HepG2 (cell line): ENCODE data around the gene SPPL3. TPM values are rescaled to one million over a fixed set of nuclear protein-coding genes. Genes with fewer than 3 reads are reported as not detected.

Experiments used
- ATAC-seq: fragments of 200-7000 bp; cut with Tn5 transposase; 3 replicates; pipeline ENCODE4 v1.9.1; 2020; ENCODE audit warnings: mild to moderate bottlenecking, moderate library complexity
- BruUV-seq: library from RNA; stranded (reverse); fragments of 400-500 nt; replicated peaks from 2 replicates; lab custom pipeline; 2021; lab: Mats Ljungman, UMichigan
- CTCF ChIA-PET: fragments of 300-600 bp; formaldehyde crosslinking; extraction: SDS; loops from one replicate; lab custom pipeline; 2021; ENCODE audit warnings: low total read pairs, inconsistent platforms, low intra/inter-chr PET ratio; lab: Yijun Ruan, JAX
- POLR2A ChIA-PET: fragments of 350-600 bp; sonication (Branson Sonifier 250); formaldehyde crosslinking; loops from one replicate; lab custom pipeline; 2020; ENCODE audit warnings: antibody characterized with exemption, inconsistent platforms; lab: Yijun Ruan, JAX
- DNase-seq: peaks from one replicate; pipeline ENCODE4 v3.0.0-alpha.2; 2015; ENCODE audit warnings: low spot score
- FAIRE-seq: peaks from 3 replicates; lab custom pipeline; 2011; peaks lifted over from hg19 to GRCh38; lab: Jason Lieb, UNC
- H2AFZ ChIP-seq: one replicate; pipeline ENCODE4 v1.6.1; 2011; ENCODE audit warnings: low read length, inconsistent platforms
- H3K27ac ChIP-seq: fragments of 300-600 bp; 3 replicates; pipeline ENCODE4 v1.8.0; 2011; ENCODE audit warnings: mixed run types, mild to moderate bottlenecking, mixed read lengths, low read length, inconsistent platforms; ENCODE audit not compliant: insufficient read depth; ENCODE audit errors: extremely low read length
- H3K27me3 ChIP-seq, 2 experiments: fragments of 200-600 bp in 1 of 2; 2 replicates in 1 of 2; 3 replicates in 1 of 2; pipeline versions ENCODE4 v1.6.0 to v1.8.0; 2011; ENCODE audit warnings: low read length in 2 of 2, mild to moderate bottlenecking in 2 of 2, moderate library complexity in 2 of 2, inconsistent platforms in 1 of 2; ENCODE audit not compliant: insufficient read depth in 2 of 2, control insufficient read depth in 1 of 2
- H3K36me3 ChIP-seq, 2 experiments: fragments of 200-600 bp in 1 of 2; replicated peaks in 1 of 2; 2 replicates in 1 of 2; 3 replicates in 1 of 2; pipeline versions ENCODE4 v1.5.1 to v1.8.0; 2011; ENCODE audit warnings: low read length in 2 of 2, inconsistent platforms in 1 of 2; ENCODE audit not compliant: insufficient read depth in 2 of 2, control insufficient read depth in 1 of 2
- H3K4me1 ChIP-seq: 2 replicates; pipeline ENCODE4 v1.5.1; 2012; ENCODE audit warnings: low read length, inconsistent platforms; ENCODE audit not compliant: insufficient read depth
- H3K4me2 ChIP-seq: 2 replicates; pipeline ENCODE4 v1.6.0; 2011; ENCODE audit warnings: low read depth, low read length, inconsistent platforms
- H3K4me3 ChIP-seq, 3 experiments: fragments of 200-600 bp in 1 of 3; sonication (generic), shearing (Covaris generic) in 1 of 3; replicated peaks in 1 of 3; 2 replicates each; pipeline ENCODE4 v1.5.1; 2011 to 2016; ENCODE audit warnings: low read length in 3 of 3, inconsistent platforms in 2 of 3, low read depth in 2 of 3, mild to moderate bottlenecking in 2 of 3, control low read depth in 1 of 3, mixed read lengths in 1 of 3; ENCODE audit not compliant: insufficient read depth in 1 of 3
- H3K79me2 ChIP-seq: one replicate; pipeline ENCODE4 v1.6.1; 2011; ENCODE audit warnings: low read length, inconsistent platforms; ENCODE audit not compliant: insufficient read depth
- H3K9ac ChIP-seq: 2 replicates; pipeline ENCODE4 v1.6.0; 2011; ENCODE audit warnings: mild to moderate bottlenecking, low read depth, low read length, inconsistent platforms; ENCODE audit not compliant: insufficient read depth
- H3K9me3 ChIP-seq: 2 replicates; pipeline ENCODE4 v1.5.1; 2012; ENCODE audit warnings: mild to moderate bottlenecking, low read length
- H4K20me1 ChIP-seq: 2 replicates; pipeline ENCODE4 v1.6.0; 2011; ENCODE audit warnings: inconsistent platforms, mild to moderate bottlenecking, low read length, moderate library complexity; ENCODE audit not compliant: insufficient read depth
- HNF1B ChIP-seq: sonication (generic); formaldehyde crosslinking; IDR thresholded peaks from 2 replicates; pipeline ENCODE4 v1.5.1; 2020; ENCODE audit warnings: mild to moderate bottlenecking, moderate library complexity, missing genetic modification reagents
- KLF16 ChIP-seq, 2 experiments: sonication (generic) in 1 of 2; formaldehyde crosslinking in 1 of 2; IDR thresholded peaks; 2 replicates each; pipeline versions ENCODE4 v1.6.1 to v1.8.0; 2016 to 2023; ENCODE audit warnings: missing genetic modification reagents in 2 of 2, missing compliant biosample characterization in 1 of 2
- POLR2A ChIP-seq, 2 experiments: IDR thresholded peaks; 2 replicates each; pipeline ENCODE4 v1.6.1; 2011; ENCODE audit warnings: low read depth in 2 of 2, low read length in 2 of 2, mild to moderate bottlenecking in 1 of 2, moderate library complexity in 1 of 2; ENCODE audit not compliant: insufficient read depth in 1 of 2
- SALL2 ChIP-seq: sonication (generic); formaldehyde crosslinking; IDR thresholded peaks from 2 replicates; pipeline ENCODE4 v1.8.1; 2023; ENCODE audit warnings: mild to moderate bottlenecking, missing genetic modification reagents, inconsistent platforms
- TFE3 ChIP-seq: IDR thresholded peaks from 2 replicates; pipeline ENCODE4 v1.6.1; 2016
- ZNF121 ChIP-seq: sonication (generic); formaldehyde crosslinking; IDR thresholded peaks from 2 replicates; pipeline ENCODE4 v1.5.0; 2020; ENCODE audit warnings: mild to moderate bottlenecking, missing genetic modification reagents
- ZNF18 ChIP-seq: sonication (generic); formaldehyde crosslinking; IDR thresholded peaks from 2 replicates; pipeline ENCODE4 v1.8.0; 2022; ENCODE audit warnings: mild to moderate bottlenecking, missing genetic modification reagents; ENCODE audit not compliant: insufficient replicate concordance
- ZNF331 ChIP-seq: sonication (generic); formaldehyde crosslinking; IDR thresholded peaks from 2 replicates; pipeline ENCODE4 v1.4.0; 2020; ENCODE audit warnings: missing genetic modification reagents
- ZNF619 ChIP-seq: sonication (generic); formaldehyde crosslinking; IDR thresholded peaks from 2 replicates; pipeline ENCODE4 v1.4.0; 2020; ENCODE audit warnings: mild to moderate bottlenecking, missing genetic modification reagents
- ZNF780A ChIP-seq: sonication (generic); formaldehyde crosslinking; IDR thresholded peaks from 2 replicates; pipeline ENCODE4 v1.8.0; 2022; ENCODE audit warnings: mild to moderate bottlenecking, missing genetic modification reagents, moderate library complexity
- ZNF800 ChIP-seq: sonication (generic); formaldehyde crosslinking; IDR thresholded peaks from 2 replicates; pipeline ENCODE4 v1.4.0; 2020; ENCODE audit warnings: missing genetic modification reagents
- WGBS: methylation state at CpG from one replicate; pipeline ENCODE4 v1.1.6; 2017; ENCODE audit warnings: low lambda C conversion rate; 5-methylcytosine and 5-hydroxymethylcytosine counted together
- in situ Hi-C: cut with HindIII; loops from 2 replicates; pipeline ENCODE4 v1.10.0; 2017; ENCODE audit warnings: low pct_unique_long_range_greater_than_20kb; ENCODE audit not compliant: extremely low pct_ligation_motif_present
- intact Hi-C: fragments of 100-400 bp; cut with micrococcal nuclease; formaldehyde crosslinking; loops from one replicate; pipeline ENCODE4 v1.10.0; 2022; ENCODE audit not compliant: unreplicated experiment
- polyA plus RNA-seq, 8 experiments: library from polyadenylated mRNA; depleted of rRNA in 3 of 8; stranded (reverse) in 7 of 8; unstranded in 1 of 8; fragments of >200 nt; fragmentation: Illumina TruSeq in 4 of 8; extraction: Trizol in 4 of 8; gene quantifications; 2 replicates each; pipeline versions ENCODE4 v1.2.1 to v1.2.3, GENCODE V29; 2011 to 2016; ENCODE audit warnings: low read depth in 4 of 8, missing spikeins in 1 of 8, mixed read lengths in 1 of 8; ENCODE audit not compliant: insufficient read depth in 1 of 8
- total RNA-seq, 5 experiments: library from RNA; depleted of rRNA; stranded (reverse); fragments of >200 nt; fragmentation: Illumina TruSeq; extraction: Trizol; gene quantifications; 2 replicates each; pipeline ENCODE4 v1.2.3, GENCODE V29; 2016; ENCODE audit warnings: low read depth in 1 of 5
- TF ChIP-seq, protein P1 (sequence below): sonication (generic); formaldehyde crosslinking; IDR thresholded peaks from 2 replicates; pipeline ENCODE4 v1.4.0; 2020; ENCODE audit warnings: mild to moderate bottlenecking, low read depth, missing genetic modification reagents
- TF ChIP-seq, protein P2 (sequence below): sonication (generic); formaldehyde crosslinking; IDR thresholded peaks from 2 replicates; pipeline ENCODE4 v1.4.0; 2020; ENCODE audit warnings: missing genetic modification reagents
- TF ChIP-seq, protein P3 (sequence below): sonication (generic); formaldehyde crosslinking; IDR thresholded peaks from 2 replicates; pipeline ENCODE4 v1.4.0; 2020; ENCODE audit warnings: missing genetic modification reagents, borderline replicate concordance

Gene SPPL3
- total and polyA plus RNA-seq, 2 of the 13 experiments (the other 11 are each of a cell fraction or from before 2014, with no cell fraction given): 8.9 to 9.1 TPM

GRCh38 chr12:120748242-120748641, 155.9 kb downstream of the SPPL3 start:
- Histone ChIP-seq H4K20me1 (no peaks in the 10 kb centered on the region), H3K4me2 (peak overlapping the region; percentile 69), H3K4me1 (peaks cover 14% of the 10 kb centered on the region), H3K36me3 (no peaks in the 10 kb centered on the region), H3K79me2 (no peaks in the 10 kb centered on the region), H3K27me3 (no peaks in the 10 kb centered on the region), H3K27ac (no peak overlapping the region), H3K4me3 (peak overlapping the region in 1 of 3 experiments; percentile 35; a peak in 2 of 6 replicates), H3K9ac (no peak overlapping the region), H2AFZ (no peak overlapping the region), H3K9me3 (no peaks in the 10 kb centered on the region)
- in situ Hi-C loops (no loop called here), intact Hi-C loops (no loop called here)
- no peak for FAIRE-seq
- POLR2A ChIA-PET: interaction anchor here (0.7 kb wide), 1 partner anchor 248 kb away, joined by 3 read pairs; no protein-coding TSS in a partner anchor
- WGBS: 28% methylated on average over 3 of the region's 7 CpGs
- no TSS peak for BruUV-seq
- DNase-seq: peak; percentile 34
- CTCF ChIA-PET: no interaction called here
- ATAC-seq: peak; percentile 83
- TF ChIP-seq ZNF18 (peak; percentile 97), HNF1B (CRISPR knock-in tag) (no peak), ZNF619 (CRISPR knock-in tag) (no peak), ZNF800 (CRISPR knock-in tag) (no peak), ZNF331 (no peak), KLF16 (CRISPR knock-in tag; IDR thresholded peaks at IDR 0.05) (no peak), POLR2A (IDR thresholded peaks at IDR 0.05; ENCODE audit: insufficient read depth in 1 of 2, low read depth in 2 of 2, low read length in 2 of 2) (no peak), ZNF121 (CRISPR knock-in tag) (peak; percentile 81), ZNF780A (no peak), TFE3 (CRISPR knock-in tag) (peak; percentile 73), SALL2 (CRISPR knock-in tag) (no peak)
- TF ChIP-seq, protein P1, sequence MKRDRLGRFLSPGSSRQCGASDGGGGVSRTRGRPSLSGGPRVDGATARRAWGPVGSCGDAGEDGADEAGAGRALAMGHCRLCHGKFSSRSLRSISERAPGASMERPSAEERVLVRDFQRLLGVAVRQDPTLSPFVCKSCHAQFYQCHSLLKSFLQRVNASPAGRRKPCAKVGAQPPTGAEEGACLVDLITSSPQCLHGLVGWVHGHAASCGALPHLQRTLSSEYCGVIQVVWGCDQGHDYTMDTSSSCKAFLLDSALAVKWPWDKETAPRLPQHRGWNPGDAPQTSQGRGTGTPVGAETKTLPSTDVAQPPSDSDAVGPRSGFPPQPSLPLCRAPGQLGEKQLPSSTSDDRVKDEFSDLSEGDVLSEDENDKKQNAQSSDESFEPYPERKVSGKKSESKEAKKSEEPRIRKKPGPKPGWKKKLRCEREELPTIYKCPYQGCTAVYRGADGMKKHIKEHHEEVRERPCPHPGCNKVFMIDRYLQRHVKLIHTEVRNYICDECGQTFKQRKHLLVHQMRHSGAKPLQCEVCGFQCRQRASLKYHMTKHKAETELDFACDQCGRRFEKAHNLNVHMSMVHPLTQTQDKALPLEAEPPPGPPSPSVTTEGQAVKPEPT (CRISPR knock-in tag): no peak
- TF ChIP-seq, protein P2, sequence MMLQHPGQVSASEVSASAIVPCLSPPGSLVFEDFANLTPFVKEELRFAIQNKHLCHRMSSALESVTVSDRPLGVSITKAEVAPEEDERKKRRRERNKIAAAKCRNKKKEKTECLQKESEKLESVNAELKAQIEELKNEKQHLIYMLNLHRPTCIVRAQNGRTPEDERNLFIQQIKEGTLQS (CRISPR knock-in tag): no peak
- TF ChIP-seq, protein P3, sequence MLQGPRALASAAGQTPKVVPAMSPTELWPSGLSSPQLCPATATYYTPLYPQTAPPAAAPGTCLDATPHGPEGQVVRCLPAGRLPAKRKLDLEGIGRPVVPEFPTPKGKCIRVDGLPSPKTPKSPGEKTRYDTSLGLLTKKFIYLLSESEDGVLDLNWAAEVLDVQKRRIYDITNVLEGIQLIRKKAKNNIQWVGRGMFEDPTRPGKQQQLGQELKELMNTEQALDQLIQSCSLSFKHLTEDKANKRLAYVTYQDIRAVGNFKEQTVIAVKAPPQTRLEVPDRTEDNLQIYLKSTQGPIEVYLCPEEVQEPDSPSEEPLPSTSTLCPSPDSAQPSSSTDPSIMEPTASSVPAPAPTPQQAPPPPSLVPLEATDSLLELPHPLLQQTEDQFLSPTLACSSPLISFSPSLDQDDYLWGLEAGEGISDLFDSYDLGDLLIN (CRISPR knock-in tag): no peak
